ENCODE results near the gene ATL2. TPM values are rescaled to one million over a fixed set of nuclear protein-coding genes. Genes with fewer than 3 reads are reported as not detected.

ATL2 gene
- total and polyA plus RNA-seq, 2 donors (not counting 3 experiments of a cell fraction or from before 2014, with no cell fraction given) = 23.9 to 45.5 TPM

GRCh38 chr2:38418735-38419134 lies 41.7 kb upstream of the ATL2 start:
- no peak for FAIRE-seq
- intact Hi-C loops (cut with micrococcal nuclease) (no loop called here), dilution Hi-C loops (cut with MboI; ENCODE audit: extremely low pct_ligation_motif_present, low sequenced_read_pairs) (no loop called here)
- no peaks in the 10 kb centered on the region for H3K79me2 ChIP-seq (ENCODE audit: control insufficient read depth, insufficient read depth, low read length)
- no TSS peak for BruUV-seq (replicated peaks)
- no peaks in the 10 kb centered on the region for H3K4me1 ChIP-seq (ENCODE audit: control insufficient read depth, extremely low read depth, insufficient read depth, low read length)
- no peaks in the 10 kb centered on the region for H3K36me3 ChIP-seq (ENCODE audit: control insufficient read depth in 2 of 2, extremely low read depth in 1 of 2, insufficient read depth in 2 of 2, low read length in 2 of 2)
- H3K4me2 ChIP-seq (ENCODE audit: insufficient read depth, low read length) = no peak overlapping the region
- no peak overlapping the region for H2AFZ ChIP-seq (ENCODE audit: low read depth, low read length)
- no peak overlapping the region for H3K27ac ChIP-seq (ENCODE audit: insufficient read depth, low read depth, low read length)
- H3K9ac ChIP-seq (replicated peaks; ENCODE audit: extremely low read depth, insufficient read depth, low read length) = no peak overlapping the region
- H3K9me3 ChIP-seq (replicated peaks; ENCODE audit: control insufficient read depth, insufficient read depth, low read length) = no peaks in the 10 kb centered on the region
- H4K20me1 ChIP-seq (replicated peaks; ENCODE audit: control insufficient read depth, extremely low read depth, insufficient read depth, low read length) = no peaks in the 10 kb centered on the region
- DNase-seq (ENCODE audit: low read depth, low spot score) = no peak
- TF ChIP-seq MYC (IDR thresholded peaks at IDR 0.05; ENCODE audit: low read depth, low read length) (no peak), FOS (IDR thresholded peaks at IDR 0.05; ENCODE audit: borderline replicate concordance, insufficient read depth, low read length) (no peak), MAX (IDR thresholded peaks at IDR 0.05; ENCODE audit: insufficient read depth, insufficient read length) (no peak), POLR2A (IDR thresholded peaks at IDR 0.05; ENCODE audit: low read depth, low read length) (no peak), GATA2 (IDR thresholded peaks at IDR 0.05; ENCODE audit: insufficient read depth, insufficient read length, low read depth, low read length) (no peak), EZH2 (IDR thresholded peaks at IDR 0.05; ENCODE audit: borderline replicate concordance, low read depth, low read length, severe bottlenecking) (no peak), POLR2AphosphoS5 (IDR thresholded peaks at IDR 0.05; ENCODE audit: insufficient read depth, low read depth, low read length) (no peak), CTCF (IDR thresholded peaks at IDR 0.05; ENCODE audit: extremely low read depth in 1 of 2, insufficient read depth in 1 of 2, low read depth in 1 of 2, low read length in 2 of 2) (no peak), JUN (IDR thresholded peaks at IDR 0.05; ENCODE audit: borderline replicate concordance, insufficient read depth, insufficient read length, low read depth) (no peak)
- no peak overlapping the region for H3K4me3 ChIP-seq (replicated peaks in 1 of 3; ENCODE audit: insufficient read depth in 1 of 3, low read depth in 1 of 3, low read length in 3 of 3)
- no peaks in the 10 kb centered on the region for H3K9me1 ChIP-seq (replicated peaks; ENCODE audit: control insufficient read depth, extremely low read depth, insufficient read depth, low read length)
- ChIA-PET CTCF (interaction anchor here (1.2 kb wide), 1 partner anchor 49 kb away, joined by 4 read pairs; no protein-coding TSS in a partner anchor), POLR2A (no interaction called here)
- peaks cover 0 to 2% of the 10 kb centered on the region in 2 experiments for H3K27me3 ChIP-seq (ENCODE audit: control insufficient read depth in 2 of 2, insufficient read depth in 2 of 2, low read length in 2 of 2)
